Activated gamma-delta T cell treated with Interleukin-2 at 50 U/mL for 16 hours (primary cell): Measurements from ENCODE around the gene HEATR1.
"Not testable (repeated sequence)": the region's sequence is repeated elsewhere in the genome, so short reads cannot be mapped to it uniquely, and the experiment has no call there.

Source experiments
- DNase-seq: peaks from one replicate; pipeline ENCODE4 v3.0.0-alpha.2; 2020

HEATR1 gene

DNA sequence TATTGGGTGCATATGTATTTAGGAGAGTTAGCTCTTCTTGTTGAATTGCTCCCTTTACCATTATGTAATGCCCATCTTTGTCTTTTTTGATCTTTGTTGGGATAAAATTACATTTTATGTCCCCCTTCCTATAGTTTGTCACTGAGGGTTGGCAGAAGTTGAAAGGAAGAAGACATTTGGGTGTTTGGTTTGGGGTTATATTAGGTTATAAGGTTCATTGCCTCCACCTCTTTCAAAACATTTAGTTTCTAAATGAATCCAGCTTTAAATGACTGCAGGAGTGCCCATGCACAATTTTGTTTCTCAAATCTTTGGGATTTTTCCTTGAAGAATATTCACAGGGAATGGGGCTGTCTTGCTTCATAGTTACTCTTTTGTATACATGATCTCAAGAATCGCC is 95.1 kb downstream of the HEATR1 start:
- DNase-seq: no peak

DNA sequence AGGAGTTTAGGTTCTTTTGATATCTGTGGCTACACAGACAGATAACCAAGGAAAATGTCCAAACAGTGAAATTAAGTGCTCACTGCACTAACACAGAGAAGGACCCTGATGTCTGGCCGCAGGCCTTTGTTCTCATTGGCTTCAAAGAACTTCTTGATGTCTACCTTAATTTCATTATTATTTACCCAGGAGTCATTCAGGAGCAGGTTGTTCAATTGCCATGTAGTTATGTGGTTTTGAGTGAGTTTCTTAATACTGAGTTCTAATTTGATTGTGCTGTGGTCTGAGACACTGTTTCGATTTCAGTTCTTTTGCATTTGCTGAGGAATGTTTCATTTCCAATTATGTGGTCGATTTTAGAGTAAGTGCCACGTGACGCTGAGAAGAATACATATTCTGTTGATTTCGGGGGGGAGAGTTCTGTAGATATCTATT is 95.7 kb downstream of the HEATR1 start:
- DNase-seq: no peak

DNA sequence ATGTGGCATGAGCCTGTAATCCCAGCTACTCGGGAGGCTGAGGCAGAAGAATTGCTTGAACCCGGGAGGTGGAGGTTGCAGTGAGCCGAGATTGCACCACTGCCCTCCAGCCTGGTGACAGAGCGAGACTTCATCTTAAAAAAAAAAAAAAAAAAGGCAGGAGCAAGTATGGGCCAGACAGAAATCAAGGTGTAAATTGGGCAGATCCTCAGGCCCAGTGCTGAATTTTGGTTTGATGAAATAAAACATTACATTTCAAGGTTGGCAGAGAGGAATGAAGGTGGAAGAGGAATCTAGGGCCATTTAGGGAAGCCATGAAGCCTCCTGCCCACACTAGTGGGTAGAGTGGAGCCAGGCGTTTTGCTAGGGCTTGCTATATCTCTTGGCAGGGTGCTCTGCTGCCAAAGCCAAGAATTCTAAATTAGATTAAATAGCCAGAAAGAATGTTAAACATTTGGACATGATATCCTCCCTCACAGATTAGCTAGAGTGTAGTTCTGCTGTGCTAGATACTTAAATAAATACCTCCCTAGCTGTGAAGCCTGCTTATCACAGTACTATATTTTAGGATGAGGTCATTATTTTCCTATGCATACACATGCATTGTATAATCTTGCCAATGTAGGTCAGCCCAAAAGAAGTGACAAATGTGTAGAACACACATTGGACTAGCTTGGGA is 97.2 kb downstream of the HEATR1 start:
- DNase-seq: no peak

DNA sequence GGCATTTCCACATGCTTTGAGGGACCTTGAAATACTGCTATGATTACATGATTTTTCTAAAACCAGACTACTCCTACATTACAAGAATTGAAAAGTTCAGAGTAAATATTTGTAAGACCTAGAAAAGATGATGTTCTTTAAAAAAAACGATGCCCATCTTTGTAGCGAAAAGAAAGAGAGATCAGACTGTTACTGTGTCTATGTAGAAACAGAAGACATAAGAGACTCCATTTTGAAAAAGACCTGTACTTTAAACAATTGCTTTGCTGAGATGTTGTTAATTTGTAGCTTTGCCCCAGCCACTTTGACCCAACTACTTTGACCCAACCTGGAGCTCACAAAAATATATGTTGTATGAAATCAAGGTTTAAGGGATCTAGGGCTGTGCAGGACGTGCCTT is 100.0 kb downstream of the HEATR1 start:
- not testable (repeated sequence) for DNase-seq

DNA sequence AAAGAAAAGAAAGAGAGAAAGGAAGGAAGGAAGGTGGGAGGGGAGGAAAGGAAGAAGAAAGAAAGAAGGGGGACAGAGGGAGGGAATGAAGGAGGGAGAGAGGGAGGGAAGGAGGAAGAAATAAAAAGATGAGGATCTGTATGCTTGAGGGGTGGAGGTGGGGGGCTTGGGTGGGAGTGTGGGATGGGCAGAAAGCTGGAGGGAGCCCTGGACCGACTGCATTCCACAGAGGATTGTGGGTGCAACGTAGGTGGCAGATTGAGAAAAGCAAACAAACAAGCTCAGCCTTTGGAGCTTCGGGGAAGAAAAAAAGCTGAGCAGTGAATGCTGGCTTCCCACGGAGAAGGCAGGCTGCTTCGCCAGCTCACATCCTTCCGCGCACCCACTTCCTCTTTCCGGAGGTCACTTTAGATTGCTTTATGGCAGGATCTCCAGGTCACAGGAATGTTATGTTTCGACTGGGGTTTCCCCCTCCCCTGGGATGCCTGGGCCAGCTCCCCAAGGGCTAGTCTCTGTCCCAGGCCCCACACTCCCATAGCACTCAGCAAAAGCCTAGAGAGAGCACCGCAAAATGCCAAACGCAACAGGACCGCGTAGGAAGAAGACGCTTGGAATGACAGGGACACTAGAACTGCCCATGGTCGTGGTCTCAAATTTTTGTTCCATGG is 101.2 kb downstream of the HEATR1 start:
- DNase-seq: no peak

DNA sequence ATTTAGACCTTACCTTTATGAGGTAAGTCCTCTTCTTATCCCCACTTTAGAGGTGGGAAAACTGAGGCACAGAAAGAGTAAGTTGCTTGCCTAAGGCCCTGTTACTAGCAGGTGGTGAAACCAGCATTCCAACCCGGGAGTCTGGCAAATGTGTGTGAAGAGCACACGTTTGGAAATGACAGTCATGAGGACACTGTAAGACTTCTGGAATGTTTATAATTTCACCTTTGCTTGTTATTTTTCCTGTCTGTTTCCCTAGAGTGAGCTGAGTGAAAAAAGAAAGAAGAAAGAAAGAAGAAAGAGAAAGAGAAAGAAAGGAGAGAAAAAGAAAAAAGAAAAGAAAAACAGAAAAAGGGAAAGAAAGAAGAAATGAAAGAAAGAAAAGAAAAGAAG is 101.7 kb downstream of the HEATR1 start:
- DNase-seq: no peak

DNA sequence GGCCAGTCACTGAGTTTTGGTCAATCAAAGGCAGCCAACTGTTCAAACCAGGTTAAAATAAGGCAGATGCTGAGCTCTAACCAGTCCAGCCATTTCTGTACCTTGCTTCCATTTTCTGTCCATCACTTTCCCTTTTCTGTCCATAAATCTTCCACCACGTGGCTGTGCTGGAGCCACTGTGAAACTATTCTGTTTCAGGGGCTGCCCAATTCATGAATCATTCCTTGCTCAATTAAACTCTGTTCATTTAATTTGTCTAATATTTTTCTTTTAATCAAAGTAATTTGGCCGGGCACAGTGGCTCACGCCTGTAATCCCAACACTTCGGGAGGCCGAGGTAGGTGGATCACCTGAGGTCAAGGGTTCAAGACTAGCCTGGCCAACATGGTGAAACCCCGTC is 103.2 kb downstream of the HEATR1 start:
- DNase-seq: no peak
